ENCODE measurements around the gene C5. TPM values are rescaled to one million over a fixed set of nuclear protein-coding genes. Genes with fewer than 3 reads are reported as not detected.

C5 gene
- polyA plus RNA-seq, 1 of the 3 experiments (the other 2 are of a cell fraction) = 1.8 TPM

GRCh38 chr9:120934281-120934680 lies 115.8 kb downstream of the C5 start:
- peaks cover 40 to 54% of the 10 kb centered on the region in 2 experiments for H3K4me1 ChIP-seq (ENCODE audit: control insufficient read depth in 1 of 2, insufficient read depth in 2 of 2, low read depth in 1 of 2, low read length in 1 of 2)
- H3K9me2 ChIP-seq = no peaks in the 10 kb centered on the region

GRCh38 chr9:120933310-120934055 lies 116.6 kb downstream of the C5 start:
- H2AFZ ChIP-seq (ENCODE audit: low read depth) = no peak overlapping the region
- H3K27ac ChIP-seq (ENCODE audit: low read depth in 2 of 2, low read length in 1 of 2) = no peak overlapping the region
- H3K4me2 ChIP-seq = no peak overlapping the region
- no peaks in the 10 kb centered on the region for H3K9me3 ChIP-seq
- H3K4me3 ChIP-seq (ENCODE audit: low read depth in 2 of 2, low read length in 1 of 2) = no peak overlapping the region
- no peaks in the 10 kb centered on the region for H3K36me3 ChIP-seq (replicated peaks in 1 of 2; ENCODE audit: control insufficient read depth in 1 of 2, insufficient read depth in 2 of 2, low read length in 1 of 2)
- no peaks in the 10 kb centered on the region for H3K79me2 ChIP-seq (ENCODE audit: insufficient read depth)
- no peaks in the 10 kb centered on the region for H3K27me3 ChIP-seq (ENCODE audit: insufficient read depth)
- TF ChIP-seq, protein P1, sequence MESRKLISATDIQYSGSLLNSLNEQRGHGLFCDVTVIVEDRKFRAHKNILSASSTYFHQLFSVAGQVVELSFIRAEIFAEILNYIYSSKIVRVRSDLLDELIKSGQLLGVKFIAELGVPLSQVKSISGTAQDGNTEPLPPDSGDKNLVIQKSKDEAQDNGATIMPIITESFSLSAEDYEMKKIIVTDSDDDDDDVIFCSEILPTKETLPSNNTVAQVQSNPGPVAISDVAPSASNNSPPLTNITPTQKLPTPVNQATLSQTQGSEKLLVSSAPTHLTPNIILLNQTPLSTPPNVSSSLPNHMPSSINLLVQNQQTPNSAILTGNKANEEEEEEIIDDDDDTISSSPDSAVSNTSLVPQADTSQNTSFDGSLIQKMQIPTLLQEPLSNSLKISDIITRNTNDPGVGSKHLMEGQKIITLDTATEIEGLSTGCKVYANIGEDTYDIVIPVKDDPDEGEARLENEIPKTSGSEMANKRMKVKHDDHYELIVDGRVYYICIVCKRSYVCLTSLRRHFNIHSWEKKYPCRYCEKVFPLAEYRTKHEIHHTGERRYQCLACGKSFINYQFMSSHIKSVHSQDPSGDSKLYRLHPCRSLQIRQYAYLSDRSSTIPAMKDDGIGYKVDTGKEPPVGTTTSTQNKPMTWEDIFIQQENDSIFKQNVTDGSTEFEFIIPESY (IDR thresholded peaks at IDR 0.05; ENCODE audit: borderline replicate concordance, low read depth) = no peak
- TF ChIP-seq TCF12 (IDR thresholded peaks at IDR 0.05) (no peak), EZH2phosphoT487 (IDR thresholded peaks at IDR 0.05; ENCODE audit: borderline replicate concordance, low read depth) (no peak), ELF1 (IDR thresholded peaks at IDR 0.05) (no peak), SIN3A (IDR thresholded peaks at IDR 0.05; ENCODE audit: borderline replicate concordance, low read depth, low read length) (no peak), YY1 (IDR thresholded peaks at IDR 0.05; ENCODE audit: low read depth) (no peak), MEF2A (IDR thresholded peaks at IDR 0.05; ENCODE audit: borderline replicate concordance, low read depth) (no peak), CHD2 (IDR thresholded peaks at IDR 0.05; ENCODE audit: low read length, partially characterized antibody) (no peak), FOXJ3 (CRISPR knock-in tag; IDR thresholded peaks at IDR 0.05) (no peak)
- TF ChIP-seq, protein P2, sequence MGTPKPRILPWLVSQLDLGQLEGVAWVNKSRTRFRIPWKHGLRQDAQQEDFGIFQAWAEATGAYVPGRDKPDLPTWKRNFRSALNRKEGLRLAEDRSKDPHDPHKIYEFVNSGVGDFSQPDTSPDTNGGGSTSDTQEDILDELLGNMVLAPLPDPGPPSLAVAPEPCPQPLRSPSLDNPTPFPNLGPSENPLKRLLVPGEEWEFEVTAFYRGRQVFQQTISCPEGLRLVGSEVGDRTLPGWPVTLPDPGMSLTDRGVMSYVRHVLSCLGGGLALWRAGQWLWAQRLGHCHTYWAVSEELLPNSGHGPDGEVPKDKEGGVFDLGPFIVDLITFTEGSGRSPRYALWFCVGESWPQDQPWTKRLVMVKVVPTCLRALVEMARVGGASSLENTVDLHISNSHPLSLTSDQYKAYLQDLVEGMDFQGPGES (IDR thresholded peaks at IDR 0.05; ENCODE audit: low read depth, low read length) = no peak
- H4K20me1 ChIP-seq (ENCODE audit: insufficient read depth) = no peaks in the 10 kb centered on the region
- H3K9ac ChIP-seq = no peak overlapping the region
- H3F3A ChIP-seq (replicated peaks; ENCODE audit: insufficient read depth) = peaks cover 52% of the 10 kb centered on the region
- ChIA-PET POLR2A (no interaction called here), CTCF (interaction anchor here (0.7 to 3.5 kb wide), 2 partner anchors 10 to 13 kb away, joined by 3 to 42 read pairs; partner anchors contain the start of gene TRAF1)
- H3K4me1 ChIP-seq (ENCODE audit: control insufficient read depth in 1 of 2, insufficient read depth in 2 of 2, low read depth in 1 of 2, low read length in 1 of 2) = peaks cover 40 to 54% of the 10 kb centered on the region in 2 experiments
- DNase-seq = no peak
- no peaks in the 10 kb centered on the region for H3K9me2 ChIP-seq
- 96% methylated on average over 8 of the region's 8 CpGs for WGBS (ENCODE audit: low lambda C conversion rate)

More at GRCh38 chr9:120934281-120934680, 115.8 kb downstream of the C5 start:
- Histone ChIP-seq H3K9ac (no peak overlapping the region), H3K79me2 (ENCODE audit: insufficient read depth) (no peaks in the 10 kb centered on the region), H2AFZ (ENCODE audit: low read depth) (no peak overlapping the region), H3K27me3 (ENCODE audit: insufficient read depth) (no peaks in the 10 kb centered on the region), H3K36me3 (replicated peaks in 1 of 2; ENCODE audit: control insufficient read depth in 1 of 2, insufficient read depth in 2 of 2, low read length in 1 of 2) (no peaks in the 10 kb centered on the region), H4K20me1 (ENCODE audit: insufficient read depth) (no peaks in the 10 kb centered on the region), H3K4me2 (no peak overlapping the region), H3F3A (replicated peaks; ENCODE audit: insufficient read depth) (peaks cover 52% of the 10 kb centered on the region), H3K27ac (ENCODE audit: low read depth in 2 of 2, low read length in 1 of 2) (peak overlapping the region in 1 of 2 experiments; percentile 98; a peak in 2 of 4 replicates), H3K9me3 (no peaks in the 10 kb centered on the region), H3K4me3 (ENCODE audit: low read depth in 2 of 2, low read length in 1 of 2) (no peak overlapping the region)
- no peak for DNase-seq
- TF ChIP-seq, protein P3, sequence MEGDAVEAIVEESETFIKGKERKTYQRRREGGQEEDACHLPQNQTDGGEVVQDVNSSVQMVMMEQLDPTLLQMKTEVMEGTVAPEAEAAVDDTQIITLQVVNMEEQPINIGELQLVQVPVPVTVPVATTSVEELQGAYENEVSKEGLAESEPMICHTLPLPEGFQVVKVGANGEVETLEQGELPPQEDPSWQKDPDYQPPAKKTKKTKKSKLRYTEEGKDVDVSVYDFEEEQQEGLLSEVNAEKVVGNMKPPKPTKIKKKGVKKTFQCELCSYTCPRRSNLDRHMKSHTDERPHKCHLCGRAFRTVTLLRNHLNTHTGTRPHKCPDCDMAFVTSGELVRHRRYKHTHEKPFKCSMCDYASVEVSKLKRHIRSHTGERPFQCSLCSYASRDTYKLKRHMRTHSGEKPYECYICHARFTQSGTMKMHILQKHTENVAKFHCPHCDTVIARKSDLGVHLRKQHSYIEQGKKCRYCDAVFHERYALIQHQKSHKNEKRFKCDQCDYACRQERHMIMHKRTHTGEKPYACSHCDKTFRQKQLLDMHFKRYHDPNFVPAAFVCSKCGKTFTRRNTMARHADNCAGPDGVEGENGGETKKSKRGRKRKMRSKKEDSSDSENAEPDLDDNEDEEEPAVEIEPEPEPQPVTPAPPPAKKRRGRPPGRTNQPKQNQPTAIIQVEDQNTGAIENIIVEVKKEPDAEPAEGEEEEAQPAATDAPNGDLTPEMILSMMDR (IDR thresholded peaks at IDR 0.05) = no peak
- TF ChIP-seq FOSL2 (IDR thresholded peaks at IDR 0.05; ENCODE audit: borderline replicate concordance, low read depth) = no peak
- TF ChIP-seq EZH2phosphoT487 (IDR thresholded peaks at IDR 0.05; ENCODE audit: borderline replicate concordance, low read depth) = no peak
- no peak for TF ChIP-seq MXI1 (IDR thresholded peaks at IDR 0.05; ENCODE audit: low read depth, low read length)
- no peak for TF ChIP-seq TAF1 (IDR thresholded peaks at IDR 0.05; ENCODE audit: borderline replicate concordance, low read depth, low read length)
- no peak for TF ChIP-seq RCOR1 (IDR thresholded peaks at IDR 0.05; ENCODE audit: low read length)
- no peak for TF ChIP-seq EP300 (IDR thresholded peaks at IDR 0.05; ENCODE audit: borderline replicate concordance in 1 of 2, low read depth in 1 of 2, low read length in 1 of 2)
- no peak for TF ChIP-seq FOXJ3 (CRISPR knock-in tag; IDR thresholded peaks at IDR 0.05)
- ChIA-PET CTCF (interaction anchor here (2.5 to 3.6 kb wide), 3 partner anchors 10 to 179 kb away, joined by 12 to 42 read pairs (median 20); partner anchors contain the start of gene TRAF1), POLR2A (no interaction called here)
- 94% methylated on average over 3 of the region's 3 CpGs for WGBS (ENCODE audit: low lambda C conversion rate)

All from SK-N-SH (cell line).